GM12875 (cell line): ENCODE measurements around the gene NLRP9.

Source experiments
- H3K4me3 ChIP-seq: one replicate; pipeline ENCODE4 v1.5.1; 2011; ENCODE audit warnings: low read depth, low read length, control low read depth
- TF ChIP-seq, protein P1 (sequence below): IDR thresholded peaks from 2 replicates; pipeline ENCODE4 v1.5.1; 2011; ENCODE audit warnings: low read depth, mild to moderate bottlenecking, control low read depth, inconsistent platforms, low read length, moderate library complexity, borderline replicate concordance; ENCODE audit not compliant: insufficient read depth

The NLRP9 gene

DNA sequence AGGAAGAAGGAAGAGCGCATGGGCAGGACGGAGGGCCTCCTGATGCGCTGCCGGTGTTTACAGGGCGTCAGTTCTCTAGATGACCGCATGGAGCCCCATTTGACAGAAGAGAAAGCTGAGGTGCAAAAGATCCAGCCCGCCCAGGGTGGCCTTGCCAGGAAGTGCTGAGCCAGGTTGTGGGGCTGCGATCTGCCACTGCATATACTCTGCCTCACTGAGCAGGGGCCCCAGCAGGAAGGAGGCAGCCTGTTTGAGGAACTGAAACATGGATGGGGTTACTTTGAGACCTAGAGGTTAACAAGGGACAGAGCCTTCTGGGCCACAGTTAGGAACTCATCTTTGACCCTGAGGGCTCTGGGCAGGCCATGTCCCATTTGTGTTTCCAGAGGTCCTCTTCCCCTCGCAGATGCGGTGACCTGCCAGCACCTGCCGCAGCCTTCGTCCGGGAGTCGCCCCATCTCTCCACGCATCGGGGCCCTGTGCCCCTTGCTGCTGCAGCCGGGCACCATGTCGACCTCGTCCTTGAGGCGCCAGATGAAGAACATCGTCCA is 60.0 kb downstream of the NLRP9 start:
- peak overlapping the region; percentile 94 for H3K4me3 ChIP-seq
- TF ChIP-seq, protein P1, sequence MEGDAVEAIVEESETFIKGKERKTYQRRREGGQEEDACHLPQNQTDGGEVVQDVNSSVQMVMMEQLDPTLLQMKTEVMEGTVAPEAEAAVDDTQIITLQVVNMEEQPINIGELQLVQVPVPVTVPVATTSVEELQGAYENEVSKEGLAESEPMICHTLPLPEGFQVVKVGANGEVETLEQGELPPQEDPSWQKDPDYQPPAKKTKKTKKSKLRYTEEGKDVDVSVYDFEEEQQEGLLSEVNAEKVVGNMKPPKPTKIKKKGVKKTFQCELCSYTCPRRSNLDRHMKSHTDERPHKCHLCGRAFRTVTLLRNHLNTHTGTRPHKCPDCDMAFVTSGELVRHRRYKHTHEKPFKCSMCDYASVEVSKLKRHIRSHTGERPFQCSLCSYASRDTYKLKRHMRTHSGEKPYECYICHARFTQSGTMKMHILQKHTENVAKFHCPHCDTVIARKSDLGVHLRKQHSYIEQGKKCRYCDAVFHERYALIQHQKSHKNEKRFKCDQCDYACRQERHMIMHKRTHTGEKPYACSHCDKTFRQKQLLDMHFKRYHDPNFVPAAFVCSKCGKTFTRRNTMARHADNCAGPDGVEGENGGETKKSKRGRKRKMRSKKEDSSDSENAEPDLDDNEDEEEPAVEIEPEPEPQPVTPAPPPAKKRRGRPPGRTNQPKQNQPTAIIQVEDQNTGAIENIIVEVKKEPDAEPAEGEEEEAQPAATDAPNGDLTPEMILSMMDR = peak; percentile 70

DNA sequence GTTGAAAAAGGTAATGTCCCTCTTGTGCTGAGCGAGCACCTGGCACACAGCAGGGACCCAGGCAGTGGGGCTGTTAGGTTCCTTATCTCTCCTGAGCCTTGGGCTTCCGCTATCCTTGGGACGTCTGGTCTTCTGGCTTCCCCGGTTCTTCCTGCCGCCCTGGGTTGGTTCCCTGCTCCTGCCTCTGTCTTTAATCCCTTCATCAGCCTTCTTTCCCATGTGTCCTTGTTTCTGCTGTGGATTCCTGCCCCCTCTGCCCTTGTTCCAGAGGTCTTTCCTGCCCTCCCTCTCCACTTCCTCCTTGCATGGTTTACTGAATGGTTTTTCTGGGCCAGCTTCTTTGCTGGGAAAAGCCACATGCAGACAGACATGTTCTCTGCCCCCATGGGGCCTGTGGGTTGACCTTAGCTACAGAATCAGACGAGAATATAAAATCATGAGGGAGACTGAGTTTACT is 60.6 kb downstream of the NLRP9 start:
- peak overlapping the region; percentile 94 for H3K4me3 ChIP-seq
- TF ChIP-seq, protein P1 = no peak

DNA sequence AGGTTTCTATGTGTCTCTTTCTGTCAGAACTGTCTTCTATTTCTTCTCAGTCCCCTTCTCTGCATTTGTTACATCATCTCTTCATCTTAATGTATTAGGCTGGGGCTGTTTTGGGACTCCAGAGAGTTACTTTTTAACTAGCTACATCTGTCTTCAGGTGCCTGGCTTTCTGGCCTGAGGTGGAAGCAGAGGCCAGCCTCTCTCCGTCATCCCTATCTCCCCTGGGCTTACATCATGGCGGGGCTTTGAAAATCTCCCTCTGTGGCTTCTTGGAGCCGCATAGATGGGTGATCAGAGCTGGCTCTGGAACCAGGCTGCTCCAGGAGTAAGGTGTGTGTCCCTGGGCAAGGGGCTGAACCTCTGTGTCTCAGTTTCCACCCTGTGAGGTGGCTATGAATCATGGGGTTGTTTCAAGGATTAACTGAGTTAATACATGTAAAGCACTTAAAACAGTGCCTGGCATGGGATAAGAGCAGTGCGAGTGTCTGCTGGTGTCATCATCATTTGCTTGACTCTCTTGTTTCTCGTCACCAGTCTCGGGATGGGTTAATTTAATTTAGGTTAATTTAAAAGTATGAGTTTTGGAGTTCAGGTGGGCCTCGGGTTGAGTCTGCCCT is 61.2 kb downstream of the NLRP9 start:
- H3K4me3 ChIP-seq = peak overlapping the region; percentile 94

GRCh38 chr19:55676383-55676782 is 61.8 kb downstream of the NLRP9 start:
- TF ChIP-seq, protein P1 = no peak
- H3K4me3 ChIP-seq = peak overlapping the region; percentile 94

More for the DNA sequence above, 61.2 kb downstream of the NLRP9 start:
- TF ChIP-seq, protein P1 = no peak

- TF ChIP-seq, protein P1 = no peak
- H3K4me3 ChIP-seq = peak overlapping the region; percentile 94
These were observed 62.4 kb downstream of the NLRP9 start for GRCh38 chr19:55675661-55676354.

DNA sequence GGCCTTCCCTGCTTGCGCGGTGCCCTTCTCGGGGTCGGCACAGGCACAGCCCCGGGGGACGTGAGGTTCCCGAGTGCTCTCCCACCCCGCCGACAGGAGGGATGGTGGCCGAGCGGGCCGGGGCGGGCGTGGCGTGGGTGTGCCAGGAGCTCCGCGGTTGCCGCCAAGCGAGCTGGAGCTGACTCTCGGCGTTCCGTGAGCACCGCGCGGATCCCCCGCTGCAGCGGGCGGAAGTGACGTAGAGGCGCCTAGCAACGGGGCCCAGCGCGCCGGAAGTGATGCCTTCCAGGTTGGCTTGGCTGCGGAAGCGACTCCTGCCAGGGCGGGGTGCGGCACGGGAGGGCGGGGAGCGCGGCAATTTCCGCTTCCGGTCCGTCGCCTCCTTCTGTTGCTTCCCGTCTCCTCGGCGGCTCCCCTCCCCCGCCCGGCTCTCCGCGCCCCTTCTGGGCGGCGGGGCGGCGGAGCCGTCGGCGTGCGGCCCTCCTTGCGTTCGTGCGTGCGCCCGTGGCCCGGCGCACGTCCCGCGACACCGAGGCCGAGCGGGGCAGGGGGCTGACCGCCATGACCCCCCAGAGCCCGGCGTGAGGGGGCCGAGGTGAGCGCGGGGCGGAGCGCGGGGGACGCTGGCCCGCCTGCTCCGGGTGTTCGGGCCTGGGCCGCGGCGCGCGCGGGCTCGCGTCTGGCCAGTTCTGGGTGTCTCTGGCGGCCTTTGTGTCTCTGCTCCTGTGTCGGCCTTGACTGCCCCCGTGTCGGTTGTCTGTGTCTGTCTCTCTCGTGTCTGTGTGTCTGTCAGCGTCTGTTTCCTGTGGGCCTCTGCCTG is 63.2 kb downstream of the NLRP9 start, which contains the start of gene EPN1:
Gene EPN1, plus strand, starts transcription at position 386 of the 820 bp plus-strand sequence. CDS start 3,402 bp downstream, outside the sequence.
- TF ChIP-seq, protein P1 = no peak
- H3K4me3 ChIP-seq = peak within 1 kb of the TSS; percentile 94
